CD4-positive, alpha-beta T cell treated with Interleukin-10 for 1 hour (primary cell): ENCODE measurements around the gene ZNF430.
"Not testable (repeated sequence)": the region's sequence is repeated elsewhere in the genome, so short reads cannot be mapped to it uniquely, and the experiment has no call there.

Experiments
- DNase-seq: peaks from one replicate; pipeline ENCODE4 v3.0.0-alpha.2; 2020

The ZNF430 gene

DNA sequence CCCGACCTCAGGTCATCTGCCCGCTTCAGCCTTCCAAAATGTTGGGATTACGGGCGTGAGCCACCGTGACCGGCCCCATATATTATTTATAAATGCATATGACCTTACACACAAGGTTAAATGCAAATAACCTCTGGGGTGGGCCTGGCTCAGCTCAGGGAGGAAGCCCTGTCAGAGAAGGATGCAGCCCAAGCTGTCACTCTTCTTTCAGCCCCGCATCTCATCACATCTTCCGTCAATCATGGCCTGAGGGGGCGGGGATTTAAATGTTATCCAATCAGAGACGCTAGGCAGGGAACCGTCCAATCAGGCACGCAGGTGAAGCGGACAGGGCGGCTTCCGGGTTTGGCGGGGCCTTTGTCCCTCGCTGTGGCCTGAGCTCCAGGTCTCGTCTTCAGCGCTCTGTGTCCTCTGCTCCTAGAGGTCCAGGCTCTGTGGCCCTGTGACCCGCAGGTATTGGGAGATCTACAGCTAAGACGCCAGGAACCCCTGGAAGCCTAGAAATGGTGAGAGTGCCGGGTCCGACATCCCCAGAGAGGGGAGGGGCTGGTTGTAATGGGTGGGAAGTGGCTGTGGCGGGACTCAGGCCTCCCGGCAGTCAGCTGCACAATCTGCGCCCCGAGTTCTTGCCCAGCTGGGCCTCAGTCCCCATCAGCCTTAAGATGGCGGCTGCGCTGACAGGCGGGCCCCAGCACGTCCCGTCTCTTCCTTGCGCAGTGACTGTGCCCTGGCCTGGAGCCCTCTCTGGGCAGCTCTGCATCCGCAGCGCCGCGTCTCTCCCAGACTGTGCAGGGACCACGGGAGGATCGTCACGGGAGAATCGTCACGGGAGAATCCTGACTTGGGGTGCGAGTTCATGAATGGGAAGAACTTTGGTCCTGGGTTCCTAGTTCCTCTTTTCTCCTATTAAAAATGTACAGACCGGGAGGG lies at the start of gene ZNF430:
ZNF430 (plus strand) TSS at position 360 of the 930 bp plus-strand sequence; CDS start at position 504, 144 bp downstream.
- DNase-seq = peak; percentile 96

DNA sequence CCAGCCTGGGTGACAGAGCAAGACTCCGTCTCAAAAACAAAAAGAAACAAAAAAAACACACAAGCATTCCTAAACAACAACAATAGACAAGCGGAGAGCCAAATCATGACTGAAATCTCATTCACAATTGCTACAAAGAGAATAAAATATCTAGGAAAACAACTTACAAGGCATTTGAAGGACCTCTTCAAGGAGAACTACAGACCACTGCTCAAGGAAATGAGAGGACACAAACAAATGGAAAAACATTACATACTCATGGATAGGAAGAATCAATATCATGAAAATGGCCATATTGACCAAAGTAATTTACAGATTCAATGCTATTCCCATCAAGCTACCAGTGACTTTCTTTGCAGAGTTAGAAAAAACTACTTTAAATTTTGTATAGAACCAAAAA lies 27.7 kb upstream of the ZNF430 start:
- DNase-seq = not testable (repeated sequence)

DNA sequence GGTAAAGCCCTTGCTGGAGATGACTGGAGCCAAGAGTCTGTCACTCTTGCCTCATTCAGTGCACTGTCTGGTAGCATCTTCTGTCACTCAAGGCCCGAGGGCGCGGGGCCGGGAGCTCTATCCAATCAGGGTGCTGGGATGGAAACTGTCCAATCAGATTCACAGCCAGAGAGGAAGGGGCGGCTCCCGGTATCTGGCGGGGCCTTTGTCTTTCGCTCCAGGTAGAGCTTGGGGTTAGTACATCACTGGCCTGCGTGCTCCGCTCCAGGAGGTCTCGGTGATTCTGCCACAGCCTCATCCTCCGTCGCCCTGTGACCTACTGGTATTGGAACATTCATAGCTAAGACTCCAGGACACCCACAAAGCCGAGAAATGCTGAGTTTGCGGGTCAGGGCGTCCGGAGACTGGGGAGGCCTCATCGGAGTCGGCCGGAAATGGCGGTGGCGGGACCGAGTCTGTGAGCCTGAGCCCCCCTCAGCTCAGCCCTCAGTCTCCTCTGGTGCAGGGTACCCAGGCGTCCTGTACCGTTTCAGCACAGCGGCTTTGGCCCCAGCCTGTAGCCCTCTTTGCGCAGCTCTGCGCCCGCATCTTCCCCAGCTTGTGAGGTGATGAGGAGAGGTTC lies 20.6 kb upstream of the ZNF430 start:
- DNase-seq = peak; percentile 93

DNA sequence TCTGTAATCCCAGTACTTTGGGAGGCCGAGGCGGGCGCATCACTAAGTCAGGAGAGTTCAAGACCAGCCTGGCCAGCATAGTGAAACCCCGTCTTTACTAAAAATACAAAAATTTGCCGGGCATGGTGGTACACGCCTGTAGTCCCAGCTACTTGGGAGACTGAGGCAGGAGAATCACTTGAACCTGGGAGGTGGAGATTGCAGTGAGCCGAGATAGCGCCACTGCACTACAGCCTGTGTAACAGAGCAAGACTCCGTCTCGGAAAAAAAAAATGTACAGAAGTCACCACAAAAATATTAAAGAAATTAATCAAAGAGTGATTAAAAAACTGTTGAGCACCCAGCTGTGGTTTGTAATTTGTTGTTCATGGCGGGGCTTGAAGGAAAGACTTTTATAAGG lies 781 bp downstream of the ZNF430 start:
- DNase-seq = not testable (repeated sequence)

DNA sequence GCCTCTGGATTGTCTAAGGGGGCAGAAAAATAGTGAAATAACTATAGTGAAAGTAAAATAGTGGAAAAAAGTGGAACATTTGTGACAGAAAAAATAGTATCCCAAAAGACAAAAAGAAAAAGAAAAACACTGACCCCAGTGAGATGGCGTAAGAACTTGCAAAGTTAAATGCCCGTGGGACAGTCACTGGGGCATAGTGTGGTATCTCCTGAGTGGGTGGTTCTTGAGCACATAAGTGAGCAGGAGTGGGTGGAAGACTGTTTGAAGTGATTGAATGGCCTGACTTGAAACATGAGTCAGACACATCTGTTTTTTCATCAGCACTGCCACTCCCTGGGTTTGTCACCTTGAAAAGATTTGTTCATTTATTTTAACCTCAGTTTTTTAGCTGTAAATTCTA lies 2.5 kb downstream of the ZNF430 start:
- DNase-seq = no peak

DNA sequence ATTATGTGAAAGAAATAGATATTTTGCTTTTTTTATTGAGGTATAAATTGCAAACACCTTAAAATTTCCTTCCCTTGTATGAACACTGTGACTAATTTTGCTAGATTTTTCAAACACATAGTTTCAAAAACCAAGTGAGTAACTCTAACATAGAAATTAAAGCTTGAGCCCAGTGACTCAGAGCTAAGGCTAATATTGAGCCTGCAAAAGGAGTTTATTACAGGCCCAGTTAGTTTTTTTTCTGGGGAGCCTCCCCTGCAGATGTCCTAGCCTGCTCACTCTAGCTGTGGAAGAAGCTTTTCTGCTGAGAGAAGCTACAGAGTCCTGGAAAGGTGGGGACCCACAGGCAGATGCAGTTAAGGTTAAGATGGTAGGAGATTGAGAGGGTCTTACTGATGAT lies 3.4 kb downstream of the ZNF430 start:
- DNase-seq = no peak

DNA sequence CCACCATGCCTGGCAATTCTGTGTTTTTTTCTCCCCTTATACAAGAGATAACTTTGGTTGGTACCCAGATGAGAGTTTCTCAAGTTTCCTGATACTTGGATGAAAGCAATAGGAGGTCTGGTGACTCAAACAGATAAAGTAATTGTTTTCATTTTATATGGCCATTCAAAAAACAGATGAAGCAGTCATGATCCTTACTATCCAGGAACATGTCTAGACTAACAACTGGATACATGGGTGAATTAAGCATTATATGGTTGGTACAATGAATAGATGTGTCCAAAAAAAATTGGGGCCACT lies 8.5 kb downstream of the ZNF430 start:
- no peak for DNase-seq

DNA sequence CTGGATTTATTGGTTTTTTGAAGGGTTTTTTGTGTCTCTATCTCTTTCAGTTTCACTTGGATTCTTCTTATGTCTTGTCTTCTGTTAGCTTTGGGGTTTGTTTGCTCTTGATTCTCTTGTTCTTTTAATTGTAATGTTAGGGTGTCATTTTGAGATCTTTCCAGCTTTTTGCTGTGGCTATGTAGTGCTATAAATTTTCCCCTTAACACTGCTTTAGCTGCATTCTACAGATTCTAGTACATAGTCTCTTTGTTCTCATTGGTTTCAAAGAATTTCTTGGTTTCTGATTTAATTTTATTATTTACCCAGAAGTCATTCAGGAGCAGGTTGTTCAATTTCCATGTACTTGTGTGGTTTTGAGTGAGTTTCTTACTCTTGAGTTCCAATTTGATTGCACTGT lies 24.6 kb downstream of the ZNF430 start:
- DNase-seq = no peak

DNA sequence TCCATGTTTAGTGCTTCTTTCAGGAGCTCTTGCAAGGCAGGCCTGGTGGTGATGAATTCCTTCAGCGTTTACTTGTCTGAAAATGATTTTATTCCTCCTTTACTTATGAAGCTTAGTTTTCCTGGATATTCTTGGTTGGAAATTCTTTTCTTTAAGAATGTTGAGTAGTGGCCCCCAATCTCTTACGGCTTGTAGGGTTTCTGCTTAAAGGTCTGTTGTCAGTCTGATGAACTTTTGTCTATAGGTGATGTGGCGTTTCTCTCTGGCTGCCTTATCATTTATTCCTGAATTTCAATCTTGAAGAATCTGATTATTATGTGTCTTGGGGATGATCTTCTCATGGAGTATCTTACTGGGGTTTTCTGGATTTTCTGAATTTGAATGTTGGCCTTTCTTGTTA lies 26.0 kb downstream of the ZNF430 start:
- no peak for DNase-seq

DNA sequence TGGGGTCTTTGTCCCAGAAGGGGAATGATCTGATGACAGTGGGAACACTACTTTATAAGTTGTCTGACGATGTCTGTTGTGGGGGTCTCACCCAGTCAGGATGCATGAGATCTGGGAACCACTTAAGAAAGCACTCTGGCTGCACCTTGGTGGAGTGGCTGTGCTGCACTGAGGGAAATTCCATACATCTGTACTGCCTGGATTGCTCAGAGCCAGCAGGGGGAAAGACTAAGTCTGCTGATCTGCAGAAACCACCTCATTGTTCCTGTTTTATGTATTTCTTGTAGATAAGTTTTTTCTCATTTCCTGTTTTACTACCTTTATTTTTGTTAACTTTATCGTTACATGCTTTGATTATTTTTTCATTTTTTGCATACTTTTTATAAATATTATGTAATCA lies 27.3 kb downstream of the ZNF430 start:
- no peak for DNase-seq

DNA sequence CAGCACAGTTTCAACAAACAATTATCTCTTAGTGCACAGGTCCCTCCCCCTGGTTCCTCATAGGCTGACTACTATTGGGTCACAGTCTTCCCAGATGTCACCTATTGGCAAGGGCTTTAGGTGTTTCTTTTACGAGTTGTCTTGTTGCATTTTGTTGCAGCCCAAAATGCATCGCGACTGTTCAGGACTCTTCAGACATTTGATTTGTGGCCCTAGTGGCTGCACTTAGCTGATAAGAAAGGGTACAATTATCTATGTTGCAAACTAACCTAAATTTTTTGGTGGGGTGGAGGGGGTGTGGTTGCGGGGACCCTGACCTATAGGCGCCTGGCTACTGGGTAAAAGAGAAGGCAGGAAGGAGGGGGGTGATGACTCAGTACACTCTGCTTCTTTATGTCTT lies 32.4 kb downstream of the ZNF430 start:
- no peak for DNase-seq

DNA sequence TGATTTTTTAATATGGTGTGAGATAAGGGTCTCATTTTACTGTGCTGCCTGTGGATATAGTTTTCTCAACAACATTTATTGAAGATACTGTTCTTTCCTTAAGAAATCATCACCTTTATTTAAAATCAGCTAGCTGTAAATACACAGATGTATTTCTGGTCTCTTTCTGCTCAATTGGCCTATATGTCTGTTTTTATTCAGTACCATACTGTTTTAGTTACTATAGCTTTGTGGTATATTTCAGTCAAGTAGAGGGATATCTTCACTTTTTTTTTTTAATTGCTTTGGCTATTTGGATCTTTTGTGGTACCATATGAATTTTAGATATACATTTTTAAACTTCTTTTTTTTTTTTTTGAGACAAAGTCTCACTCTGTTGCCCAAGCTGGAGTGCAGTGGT lies 44.9 kb downstream of the ZNF430 start:
- no peak for DNase-seq

DNA sequence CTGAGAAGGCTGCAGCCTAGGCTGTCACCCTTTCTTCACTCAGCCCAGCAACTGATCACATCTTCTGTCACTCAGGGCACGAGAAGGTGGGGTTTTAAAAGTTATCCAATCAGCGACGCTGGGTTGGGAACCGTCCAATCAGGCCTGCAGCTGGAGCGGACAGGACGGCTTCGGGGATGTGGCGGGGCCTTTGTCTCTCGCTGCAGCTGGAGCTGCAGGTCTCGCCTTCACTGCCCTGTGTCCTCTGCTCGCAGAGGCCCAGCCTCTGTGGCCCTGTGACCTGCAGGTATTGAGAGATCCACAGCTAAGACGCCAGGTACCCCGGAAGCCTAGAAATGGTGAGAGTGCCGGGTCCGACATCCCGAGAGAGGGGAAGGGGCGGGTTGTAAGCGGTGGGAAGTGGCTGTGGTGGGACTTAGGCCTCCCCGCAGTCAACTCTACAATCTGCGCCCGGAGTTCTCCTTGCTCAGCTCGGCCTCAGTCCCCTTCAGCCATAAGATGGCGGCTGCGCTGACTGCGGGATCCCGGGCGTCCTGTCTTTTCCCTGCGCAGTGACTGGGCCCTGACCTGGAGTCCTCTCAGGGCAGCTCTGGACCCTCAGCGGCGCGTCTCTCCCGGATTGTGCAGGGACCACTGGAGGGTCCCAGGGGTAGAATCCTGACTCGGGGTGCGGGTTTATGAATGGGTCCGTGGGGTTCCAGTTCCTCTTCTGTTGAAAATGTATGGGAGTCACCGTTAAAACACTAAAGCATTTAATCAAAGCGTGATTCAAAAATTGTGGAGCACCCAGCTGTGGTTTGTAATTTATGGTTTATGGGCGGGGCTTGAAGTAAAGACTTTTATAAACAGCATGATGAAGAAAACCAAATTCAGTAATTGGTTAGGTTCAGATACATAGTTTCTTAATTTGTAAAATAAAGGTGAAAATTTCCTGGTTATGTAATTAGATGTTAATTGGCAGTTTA lies 61.8 kb downstream of the ZNF430 start, which contains the start of gene ZNF714:
ZNF714 (plus strand) TSS at position 193 of the 965 bp plus-strand sequence. CDS start 16,066 bp downstream, outside the sequence.
- DNase-seq = peak; percentile 91

DNA sequence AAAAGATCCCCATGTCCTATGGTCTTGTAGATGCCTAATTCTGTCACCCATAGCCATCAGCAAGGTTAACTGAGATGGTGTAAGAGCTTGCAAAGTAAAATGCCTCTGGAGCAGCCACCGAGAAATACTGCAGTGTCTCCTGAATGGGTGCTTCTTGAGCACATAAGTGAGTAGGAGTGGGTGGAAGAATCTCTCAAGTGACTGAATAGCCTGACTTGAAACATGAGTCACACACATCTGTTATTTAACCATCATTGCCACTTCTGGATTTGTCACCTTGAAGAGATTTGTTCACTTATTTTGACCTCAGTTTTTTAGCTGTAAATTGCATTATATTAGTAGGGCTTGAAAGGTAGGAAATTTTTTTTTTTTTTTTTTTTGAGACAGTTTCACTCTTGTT lies 63.9 kb downstream of the ZNF430 start:
- DNase-seq = no peak

DNA sequence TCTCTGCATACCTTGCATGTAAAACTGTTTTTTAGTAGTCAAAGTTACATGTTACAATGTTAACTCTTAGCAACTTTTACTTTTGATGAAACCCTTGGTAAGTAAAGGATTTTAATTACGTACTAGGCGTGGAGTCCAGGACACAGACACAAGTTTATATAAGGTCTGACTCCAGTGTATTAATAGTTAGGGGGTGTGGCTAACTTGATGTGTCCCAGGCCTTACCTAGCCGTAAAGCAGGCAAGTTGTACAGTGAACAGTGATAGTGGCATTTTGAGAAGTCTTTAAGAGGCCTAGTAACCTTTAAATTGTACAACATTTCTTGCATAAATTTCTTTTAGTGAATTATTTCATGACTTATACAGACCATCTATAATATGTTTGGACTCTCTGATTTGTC lies 67.4 kb downstream of the ZNF430 start:
- DNase-seq = no peak

DNA sequence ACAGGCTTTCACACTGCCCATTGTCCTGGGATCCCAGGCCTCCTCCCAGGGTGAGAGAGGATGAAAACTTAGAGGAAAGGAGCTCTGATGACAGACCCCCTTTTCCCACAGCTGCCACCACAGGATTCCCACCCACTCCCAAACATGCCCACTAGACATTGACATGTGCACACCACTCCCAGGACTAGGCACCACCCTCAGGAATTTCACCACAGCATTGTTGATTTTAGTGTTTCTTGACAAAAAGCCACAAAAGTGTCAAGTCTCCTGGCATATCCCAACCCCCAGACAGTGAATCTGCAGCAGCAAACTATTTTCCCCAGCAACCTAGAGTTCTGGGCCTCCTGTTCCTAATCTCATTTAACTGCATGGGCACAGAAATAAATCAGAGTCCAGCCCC lies 71.7 kb downstream of the ZNF430 start:
- no peak for DNase-seq

DNA sequence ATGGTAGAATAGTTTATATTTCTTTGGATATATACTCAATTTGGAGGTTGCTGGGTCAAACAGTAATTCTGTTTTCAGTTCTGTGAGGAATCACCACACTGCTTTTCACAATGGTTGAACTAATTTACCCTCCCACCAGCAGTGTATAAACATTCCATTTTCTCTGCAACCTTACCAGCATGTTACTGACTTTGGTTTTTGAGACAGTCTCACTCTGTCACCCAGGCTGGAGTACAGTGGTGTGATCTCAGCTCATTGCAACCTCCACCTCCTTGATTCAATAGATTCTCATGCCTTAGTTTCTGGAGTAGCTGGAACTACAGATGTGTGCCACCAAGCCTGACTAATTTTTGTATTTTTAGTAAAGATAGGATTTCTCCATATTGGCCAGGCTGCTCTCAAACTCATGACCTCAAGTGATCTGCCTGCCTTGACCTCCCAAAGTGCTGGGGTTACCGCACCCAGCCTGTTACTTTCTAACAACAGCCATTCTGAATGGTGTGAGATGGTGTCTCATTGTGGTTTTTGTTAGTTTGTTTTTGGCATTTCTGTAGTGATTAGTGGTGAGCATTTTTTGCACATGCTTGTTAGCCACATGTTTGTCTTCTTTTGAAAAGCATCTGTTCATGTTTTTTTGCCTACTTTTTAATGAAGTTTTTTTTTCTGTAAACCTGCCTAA lies 74.0 kb downstream of the ZNF430 start:
- no peak for DNase-seq

DNA sequence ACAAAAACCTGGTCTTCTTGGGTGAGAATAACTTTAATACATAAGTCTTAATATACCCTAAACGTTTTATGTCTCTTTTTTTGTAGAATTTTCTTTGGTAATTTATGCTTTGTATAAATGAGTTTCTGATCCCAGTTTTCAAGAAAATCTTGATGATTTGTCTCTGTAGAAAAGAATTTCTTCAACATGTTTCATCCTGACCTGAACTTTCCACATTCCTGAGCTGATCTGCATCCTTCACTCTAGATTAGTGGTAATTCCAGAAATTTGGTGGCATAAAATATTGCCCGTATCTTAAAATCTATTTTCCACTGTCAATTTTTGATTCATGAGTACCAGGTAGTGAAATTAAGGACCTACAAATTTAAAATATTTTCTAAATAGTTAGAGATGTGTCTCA lies 77.8 kb downstream of the ZNF430 start:
- DNase-seq = no peak

DNA sequence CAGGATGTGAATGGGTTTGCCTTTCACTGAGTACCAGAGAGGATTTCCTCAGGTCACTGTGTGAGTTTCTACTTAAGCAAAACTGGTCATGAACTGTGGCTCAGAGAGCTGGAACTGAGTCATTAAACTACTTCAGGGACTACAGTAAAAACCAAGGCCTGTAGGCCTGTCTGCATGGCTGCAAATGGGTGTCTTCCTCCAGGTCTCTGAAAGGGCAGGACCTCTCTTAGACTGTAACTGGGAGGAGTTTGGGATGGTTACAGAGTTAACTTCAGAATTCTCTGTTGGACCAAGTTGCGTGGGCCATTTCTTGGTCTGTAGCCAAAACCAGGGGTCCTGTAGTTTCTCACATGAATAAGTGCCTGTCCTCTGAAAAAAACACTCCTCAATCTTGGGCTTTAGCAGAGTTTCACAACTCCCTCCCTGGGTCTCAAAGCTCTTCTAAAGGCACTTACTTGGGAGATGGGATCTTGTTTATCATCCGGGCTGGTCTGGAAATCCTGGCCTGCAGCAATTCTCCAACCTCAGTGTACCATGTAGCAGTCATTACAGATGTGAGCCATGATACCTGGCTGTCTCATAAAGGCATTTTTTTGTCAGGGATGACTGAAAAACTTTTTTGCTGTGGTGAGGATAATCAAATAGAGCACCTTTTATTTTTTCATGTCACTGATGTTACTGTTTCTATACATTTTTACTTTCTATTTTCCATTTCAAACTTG lies 81.2 kb downstream of the ZNF430 start:
- no peak for DNase-seq

DNA sequence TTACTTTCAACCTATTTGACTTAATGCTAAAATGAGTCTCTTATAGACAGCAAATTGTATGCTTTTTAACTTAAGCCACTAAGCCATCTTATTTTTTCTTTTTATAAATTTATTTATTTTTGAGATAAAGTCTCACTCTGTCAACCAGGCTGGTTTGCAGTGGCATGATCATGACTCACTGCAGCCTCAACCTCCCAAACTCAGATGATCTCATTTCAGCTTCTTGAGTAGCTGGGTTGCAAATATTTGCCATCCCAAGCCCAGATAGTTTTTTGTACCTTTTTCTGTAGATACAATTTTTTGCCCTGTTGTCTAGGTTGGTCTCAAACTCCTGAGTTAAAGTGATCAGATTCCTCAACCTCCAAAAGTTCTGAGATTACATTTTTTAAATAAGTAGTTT lies 88.7 kb downstream of the ZNF430 start:
- DNase-seq = no peak
